ENCODE data around the gene VASH1. TPM values are rescaled to one million over a fixed set of nuclear protein-coding genes. Genes with fewer than 3 reads are reported as not detected.
"Not testable (repeated sequence)": the region's sequence is repeated elsewhere in the genome, so short reads cannot be mapped to it uniquely, and the experiment has no call there.

VASH1 gene
- total RNA-seq, 1 donor from 2014 or later, result 28.4 TPM

DNA sequence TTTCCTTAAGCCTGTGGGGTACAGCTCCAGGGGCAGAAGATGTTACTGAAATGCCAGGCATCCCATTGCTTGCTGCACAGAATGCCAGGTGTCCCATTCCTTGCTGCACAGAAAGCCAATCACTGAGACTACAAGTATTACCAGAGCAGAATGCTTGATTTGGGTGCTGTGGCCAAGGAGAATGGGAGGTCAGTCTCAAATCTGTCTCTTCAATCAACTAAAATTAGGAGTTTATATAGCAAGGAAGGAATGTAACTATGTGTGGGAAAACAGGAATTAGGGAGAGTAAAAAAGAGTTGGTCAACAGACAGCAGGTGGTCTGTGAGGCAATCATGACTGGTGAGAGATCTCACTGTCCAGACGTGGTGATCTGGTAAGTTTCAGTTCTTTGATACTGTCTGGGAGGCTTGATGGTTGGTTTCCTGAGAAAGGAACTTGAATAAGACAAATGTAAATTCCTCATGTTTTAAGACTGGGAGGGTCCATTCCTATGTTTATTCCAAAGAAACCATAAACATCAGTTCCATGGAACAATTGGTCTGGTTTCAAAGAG, 31.2 kb upstream of the VASH1 start:
- intact Hi-C loops (cut with DNase I), result no loop called here
- H3K4me3 ChIP-seq, result no peak overlapping the region
- H3K9me3 ChIP-seq, result no peaks in the 10 kb centered on the region
- no peaks in the 10 kb centered on the region for H3K27me3 ChIP-seq
- TF ChIP-seq, protein P1, sequence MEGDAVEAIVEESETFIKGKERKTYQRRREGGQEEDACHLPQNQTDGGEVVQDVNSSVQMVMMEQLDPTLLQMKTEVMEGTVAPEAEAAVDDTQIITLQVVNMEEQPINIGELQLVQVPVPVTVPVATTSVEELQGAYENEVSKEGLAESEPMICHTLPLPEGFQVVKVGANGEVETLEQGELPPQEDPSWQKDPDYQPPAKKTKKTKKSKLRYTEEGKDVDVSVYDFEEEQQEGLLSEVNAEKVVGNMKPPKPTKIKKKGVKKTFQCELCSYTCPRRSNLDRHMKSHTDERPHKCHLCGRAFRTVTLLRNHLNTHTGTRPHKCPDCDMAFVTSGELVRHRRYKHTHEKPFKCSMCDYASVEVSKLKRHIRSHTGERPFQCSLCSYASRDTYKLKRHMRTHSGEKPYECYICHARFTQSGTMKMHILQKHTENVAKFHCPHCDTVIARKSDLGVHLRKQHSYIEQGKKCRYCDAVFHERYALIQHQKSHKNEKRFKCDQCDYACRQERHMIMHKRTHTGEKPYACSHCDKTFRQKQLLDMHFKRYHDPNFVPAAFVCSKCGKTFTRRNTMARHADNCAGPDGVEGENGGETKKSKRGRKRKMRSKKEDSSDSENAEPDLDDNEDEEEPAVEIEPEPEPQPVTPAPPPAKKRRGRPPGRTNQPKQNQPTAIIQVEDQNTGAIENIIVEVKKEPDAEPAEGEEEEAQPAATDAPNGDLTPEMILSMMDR (IDR thresholded peaks at IDR 0.05), result no peak
- H3K27ac ChIP-seq, result no peak overlapping the region
- no peaks in the 10 kb centered on the region for H3K36me3 ChIP-seq
- no peak for DNase-seq (ENCODE audit: low spot score in 2 of 2)
- no peaks in the 10 kb centered on the region for H3K4me1 ChIP-seq

DNA sequence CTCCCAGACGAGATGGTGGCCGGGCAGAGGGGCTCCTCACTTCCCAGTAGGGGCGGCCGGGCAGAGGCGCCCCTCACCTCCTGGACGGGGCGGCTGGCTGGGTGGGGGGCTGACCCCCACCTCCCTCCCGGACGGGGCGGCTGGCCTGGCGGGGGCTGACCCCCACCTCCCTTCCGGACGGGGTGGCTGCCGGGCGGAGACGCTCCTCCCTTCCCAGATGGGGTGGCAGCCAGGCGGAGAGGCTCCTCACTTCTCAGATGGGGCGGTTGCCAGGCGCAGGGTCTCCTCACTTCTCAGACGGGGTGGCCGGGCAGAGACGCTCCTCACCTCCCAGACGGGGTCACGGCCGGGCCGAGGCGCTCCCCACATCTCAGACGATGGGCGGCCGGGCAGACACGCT, 26.8 kb upstream of the VASH1 start:
- H3K4me3 ChIP-seq; H3K27ac ChIP-seq; H3K4me1 ChIP-seq; H3K36me3 ChIP-seq; DNase-seq (ENCODE audit: low spot score in 2 of 2); H3K27me3 ChIP-seq; intact Hi-C loops (cut with DNase I): not testable (repeated sequence)
- peaks cover under 1 to 11% of the 10 kb centered on the region in 2 donors for H3K9me3 ChIP-seq

DNA sequence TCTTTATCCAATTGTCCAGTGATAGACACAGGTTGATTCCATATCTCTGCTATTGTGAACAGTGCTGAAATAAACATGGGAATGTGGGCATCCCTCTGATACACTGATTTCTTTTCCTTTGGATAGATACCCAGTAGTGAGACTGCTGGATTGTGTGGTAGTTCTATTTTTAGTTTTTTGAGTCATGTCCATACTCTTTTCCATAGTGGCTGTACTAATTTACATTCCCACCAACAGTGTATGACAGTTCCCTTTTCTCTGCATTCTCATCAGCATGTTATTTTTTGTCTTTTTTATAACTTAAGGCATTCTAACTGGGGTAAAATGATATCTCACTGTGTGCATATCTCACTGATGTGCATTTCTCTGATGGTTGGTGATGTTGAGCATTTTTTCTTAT, 24.8 kb upstream of the VASH1 start:
- H3K27ac ChIP-seq, result no peak overlapping the region
- no peaks in the 10 kb centered on the region for H3K4me1 ChIP-seq
- intact Hi-C loops (cut with DNase I), result no loop called here
- H3K4me3 ChIP-seq, result no peak overlapping the region
- no peak for DNase-seq (ENCODE audit: low spot score in 2 of 2)
- no peaks in the 10 kb centered on the region for H3K27me3 ChIP-seq
- H3K9me3 ChIP-seq, result peaks cover 16 to 25% of the 10 kb centered on the region in 2 donors
- TF ChIP-seq, protein P1 (IDR thresholded peaks at IDR 0.05), result no peak
- H3K36me3 ChIP-seq, result no peaks in the 10 kb centered on the region

DNA sequence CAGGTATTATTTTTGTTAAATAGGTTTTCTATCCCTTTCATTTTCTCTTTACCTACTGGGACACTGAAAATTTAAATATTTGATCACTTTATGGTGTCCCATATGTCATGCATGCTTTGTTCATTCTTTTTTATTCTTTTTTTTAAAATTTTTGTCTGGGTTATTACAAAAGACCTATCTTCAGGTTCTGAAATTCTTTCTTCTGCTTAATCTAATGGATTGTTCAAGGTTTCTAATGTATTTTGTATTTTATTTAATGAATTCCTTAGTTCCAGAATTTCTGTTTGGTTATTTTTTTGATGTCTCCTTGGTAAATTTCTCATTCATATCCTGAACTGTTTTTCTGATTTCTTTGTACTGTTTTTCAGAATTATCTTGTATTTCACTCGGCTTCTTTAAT, 20.2 kb upstream of the VASH1 start:
- Histone ChIP-seq H3K4me1 (no peaks in the 10 kb centered on the region), H3K9me3 (peaks cover 23 to 28% of the 10 kb centered on the region in 2 donors), H3K27ac (no peak overlapping the region), H3K36me3 (no peaks in the 10 kb centered on the region), H3K4me3 (no peak overlapping the region), H3K27me3 (no peaks in the 10 kb centered on the region)
- no peak for DNase-seq (ENCODE audit: low spot score in 2 of 2)
- TF ChIP-seq, protein P1 (IDR thresholded peaks at IDR 0.05), result no peak
- intact Hi-C loops (cut with DNase I), result no loop called here

DNA sequence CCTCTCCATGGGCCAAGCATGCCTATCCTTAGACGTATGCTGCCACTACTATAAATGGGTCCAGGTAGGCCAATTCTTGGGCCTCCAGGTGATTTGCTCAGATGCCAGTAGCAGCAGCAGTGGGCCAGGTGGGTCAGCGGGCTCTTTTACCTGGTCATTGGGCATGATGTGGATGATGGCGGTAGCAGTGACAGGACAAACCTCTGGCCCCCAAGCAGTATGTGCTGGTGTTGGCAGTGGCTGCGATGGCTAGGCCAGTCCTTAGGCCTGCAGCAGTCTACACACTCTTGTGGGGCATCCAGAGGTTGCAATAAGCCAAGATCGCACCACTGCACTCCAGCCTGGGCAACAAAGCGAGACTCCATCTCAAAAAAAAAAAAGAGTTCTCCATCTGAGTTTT, 19.1 kb upstream of the VASH1 start:
- Histone ChIP-seq H3K4me1 (no peaks in the 10 kb centered on the region), H3K4me3 (no peak overlapping the region), H3K27ac (no peak overlapping the region), H3K9me3 (peaks cover 23 to 24% of the 10 kb centered on the region in 2 donors), H3K36me3 (no peaks in the 10 kb centered on the region), H3K27me3 (no peaks in the 10 kb centered on the region)
- no peak for DNase-seq (ENCODE audit: low spot score in 2 of 2)
- TF ChIP-seq, protein P1 (IDR thresholded peaks at IDR 0.05), result no peak
- intact Hi-C loops (cut with DNase I), result no loop called here

DNA sequence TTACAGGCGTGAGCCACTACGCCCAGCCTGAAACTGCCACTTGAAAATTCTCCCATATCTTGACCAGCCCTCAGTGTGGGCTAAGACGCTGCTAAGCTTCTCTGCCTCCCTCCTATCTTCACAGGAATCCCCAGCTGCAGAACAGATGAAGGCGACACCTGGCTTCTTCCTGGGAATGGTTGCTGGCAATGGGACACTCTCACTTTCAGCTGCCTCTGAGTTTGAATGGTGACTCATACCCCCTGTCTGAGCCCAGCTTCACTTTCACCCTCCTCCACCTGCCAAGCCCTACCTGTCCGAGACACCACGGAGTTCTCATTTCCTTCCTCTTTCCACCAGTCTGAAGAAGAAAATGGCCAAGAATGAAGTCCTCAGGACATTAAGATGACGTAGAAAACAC, 18.3 kb upstream of the VASH1 start:
- H3K4me3 ChIP-seq, result no peak overlapping the region

More for the DNA sequence above, 18.3 kb upstream of the VASH1 start:
- Histone ChIP-seq H3K4me1 (no peaks in the 10 kb centered on the region), H3K27ac (no peak overlapping the region), H3K9me3 (peaks cover 23 to 24% of the 10 kb centered on the region in 2 donors), H3K27me3 (no peaks in the 10 kb centered on the region), H3K36me3 (no peaks in the 10 kb centered on the region)
- intact Hi-C loops (cut with DNase I), result no loop called here
- TF ChIP-seq, protein P1 (IDR thresholded peaks at IDR 0.05), result no peak
- DNase-seq (ENCODE audit: low spot score in 2 of 2), result no peak

Measured in ascending aorta (tissue), 2 donors.